ENCODE data around the gene TRIM46.

DNA sequence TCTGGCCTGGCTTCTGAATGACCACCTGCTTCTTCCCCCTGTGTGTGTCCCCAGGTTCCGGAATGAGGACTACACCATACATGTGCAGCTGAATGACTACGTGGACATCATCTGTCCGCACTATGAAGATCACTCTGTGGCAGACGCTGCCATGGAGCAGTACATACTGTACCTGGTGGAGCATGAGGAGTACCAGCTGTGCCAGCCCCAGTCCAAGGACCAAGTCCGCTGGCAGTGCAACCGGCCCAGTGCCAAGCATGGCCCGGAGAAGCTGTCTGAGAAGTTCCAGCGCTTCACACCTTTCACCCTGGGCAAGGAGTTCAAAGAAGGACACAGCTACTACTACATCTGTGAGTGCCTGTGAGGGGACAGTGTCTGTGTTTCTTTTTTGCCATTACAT, 42.4 kb upstream of the TRIM46 start:
- no peak for TF ChIP-seq SP1 (IDR thresholded peaks at IDR 0.05)
- TF ChIP-seq CTBP1 (IDR thresholded peaks at IDR 0.05; ENCODE audit: borderline replicate concordance): no peak
